SH-SY5Y (cell line): Measurements from ENCODE around the gene TNFAIP8L1.

Experiments used
- GATA2 ChIP-seq: IDR thresholded peaks from 2 replicates; pipeline ENCODE4 v1.6.1; 2011; ENCODE audit warnings: mild to moderate bottlenecking, low read depth, low read length
- GATA3 ChIP-seq: IDR thresholded peaks from 2 replicates; pipeline ENCODE4 v1.6.1; 2011; ENCODE audit warnings: low read depth, mild to moderate bottlenecking, low read length, moderate library complexity

GRCh38 chr19:4660993-4661392 is 21.7 kb downstream of the TNFAIP8L1 start:
- no peak for TF ChIP-seq GATA3
- TF ChIP-seq GATA2, result no peak
